GM11168 (cell line): Measurements from ENCODE around the gene CRMP1.

ENCODE experiments used
- in situ Hi-C: fragments of 300-500 bp; cut with MboI; formaldehyde crosslinking; loops from one replicate; pipeline ENCODE4 v1.12.0; 2022; ENCODE audit warnings: low sequenced_read_pairs; ENCODE audit not compliant: unreplicated experiment

CRMP1 gene

GRCh38 chr4:5893004-5893580 lies at the start of gene CRMP1:
Gene CRMP1, minus strand, starts transcription at chr4:5893086. Its CDS starts 117 bp downstream, at chr4:5892969.
- in situ Hi-C loops, result no loop called here

- in situ Hi-C loops, result no loop called here
Observed at GRCh38 chr4:5941601-5942000, 48.7 kb upstream of the CRMP1 start.

GRCh38 chr4:5940470-5941203 lies 47.8 kb upstream of the CRMP1 start:
- in situ Hi-C loops, result no loop called here

GRCh38 chr4:5933996-5934831 lies 41.3 kb upstream of the CRMP1 start:
- in situ Hi-C loops, result no loop called here

- in situ Hi-C loops, result no loop called here
Observed at GRCh38 chr4:5933116-5933515, 40.2 kb upstream of the CRMP1 start.

GRCh38 chr4:5932035-5932568 lies 39.2 kb upstream of the CRMP1 start:
- in situ Hi-C loops, result no loop called here

GRCh38 chr4:5931526-5931925 lies 38.6 kb upstream of the CRMP1 start:
- in situ Hi-C loops, result no loop called here

GRCh38 chr4:5930876-5931275 lies 38.0 kb upstream of the CRMP1 start:
- in situ Hi-C loops, result no loop called here

GRCh38 chr4:5930456-5930855 lies 37.6 kb upstream of the CRMP1 start:
- in situ Hi-C loops, result no loop called here

- in situ Hi-C loops, result no loop called here
Observed at GRCh38 chr4:5928844-5929420, 36.0 kb upstream of the CRMP1 start.

- in situ Hi-C loops, result no loop called here
Observed at GRCh38 chr4:5928274-5928673, 35.4 kb upstream of the CRMP1 start.

- in situ Hi-C loops, result no loop called here
Observed at GRCh38 chr4:5927747-5928146, 34.9 kb upstream of the CRMP1 start.

- in situ Hi-C loops, result no loop called here
Observed at GRCh38 chr4:5927116-5927515, 34.2 kb upstream of the CRMP1 start.

- in situ Hi-C loops, result no loop called here
Observed at GRCh38 chr4:5926598-5926997, 33.7 kb upstream of the CRMP1 start.

GRCh38 chr4:5925419-5926200 lies 32.7 kb upstream of the CRMP1 start:
- in situ Hi-C loops, result no loop called here

GRCh38 chr4:5924461-5925125 lies 31.7 kb upstream of the CRMP1 start:
- in situ Hi-C loops, result no loop called here

- in situ Hi-C loops, result no loop called here
Observed at GRCh38 chr4:5923376-5923775, 30.5 kb upstream of the CRMP1 start.

GRCh38 chr4:5922556-5922955 lies 29.7 kb upstream of the CRMP1 start:
- in situ Hi-C loops, result no loop called here

- in situ Hi-C loops, result no loop called here
Observed at GRCh38 chr4:5921981-5922380, 29.1 kb upstream of the CRMP1 start.
